Astrocyte (in vitro differentiated cells and primary cell): ENCODE measurements around the gene UTS2B. TPM values are rescaled to one million over a fixed set of nuclear protein-coding genes. Genes with fewer than 3 reads are reported as not detected.
"Not testable (repeated sequence)": the region's sequence is repeated elsewhere in the genome, so short reads cannot be mapped to it uniquely, and the experiment has no call there.

Source experiments
- DNase-seq: peaks from one replicate; pipeline ENCODE4 v3.0.0-alpha.2; 2010; ENCODE audit warnings: low read depth
- FAIRE-seq: peaks from 2 replicates; lab custom pipeline; 2011; peaks lifted over from hg19 to GRCh38; lab: Jason Lieb, UNC
- H2AFZ ChIP-seq: 2 replicates; pipeline ENCODE4 v1.6.0; 2012; ENCODE audit warnings: low read depth, low read length, inconsistent platforms
- H3K27ac ChIP-seq: 2 replicates; pipeline ENCODE4 v1.5.1; 2011; ENCODE audit warnings: low read depth, low read length, inconsistent platforms
- H3K27me3 ChIP-seq: 2 replicates; pipeline ENCODE4 v1.6.0; 2011; ENCODE audit warnings: low read length, inconsistent platforms; ENCODE audit not compliant: insufficient read depth
- H3K36me3 ChIP-seq: 2 replicates; pipeline ENCODE4 v1.5.1; 2011; ENCODE audit warnings: low read length, inconsistent platforms; ENCODE audit not compliant: insufficient read depth
- H3K4me1 ChIP-seq: 2 replicates; pipeline ENCODE4 v1.5.1; 2011; ENCODE audit warnings: low read length, inconsistent platforms; ENCODE audit not compliant: insufficient read depth
- H3K4me2 ChIP-seq: 2 replicates; pipeline ENCODE4 v1.6.0; 2012; ENCODE audit warnings: low read length, inconsistent platforms
- H3K4me3 ChIP-seq: 2 replicates; pipeline ENCODE4 v1.5.1; 2011; ENCODE audit warnings: low read depth, mild to moderate bottlenecking, low read length, inconsistent platforms; ENCODE audit not compliant: insufficient read depth
- H3K79me2 ChIP-seq: 2 replicates; pipeline ENCODE4 v1.6.0; 2012; ENCODE audit warnings: mild to moderate bottlenecking, low read length, inconsistent platforms; ENCODE audit not compliant: insufficient read depth
- H3K9ac ChIP-seq: 2 replicates; pipeline ENCODE4 v1.6.0; 2012; ENCODE audit warnings: mild to moderate bottlenecking, low read length, inconsistent platforms
- H3K9me3 ChIP-seq: 2 replicates; pipeline ENCODE4 v1.5.1; 2012; ENCODE audit warnings: low read depth, mild to moderate bottlenecking, low read length, inconsistent platforms; ENCODE audit not compliant: insufficient read depth
- H4K20me1 ChIP-seq: 2 replicates; pipeline ENCODE4 v1.6.0; 2012; ENCODE audit warnings: low read length, inconsistent platforms; ENCODE audit not compliant: insufficient read depth
- H3K27ac Mint-ChIP-seq: one replicate; pipeline ENCODE4 v1.8.0; 2021; ENCODE audit warnings: mild to moderate bottlenecking, mixed read lengths; ENCODE audit not compliant: unreplicated experiment
- H3K27me3 Mint-ChIP-seq: one replicate; pipeline ENCODE4 v1.8.0; 2021; ENCODE audit warnings: low read depth, mixed read lengths; ENCODE audit not compliant: unreplicated experiment
- H3K36me3 Mint-ChIP-seq: one replicate; pipeline ENCODE4 v1.8.0; 2021; ENCODE audit warnings: low read depth, mixed read lengths; ENCODE audit not compliant: unreplicated experiment
- H3K4me1 Mint-ChIP-seq: one replicate; pipeline ENCODE4 v1.8.0; 2021; ENCODE audit warnings: low read depth, mixed read lengths; ENCODE audit not compliant: unreplicated experiment
- H3K4me3 Mint-ChIP-seq: one replicate; pipeline ENCODE4 v1.8.0; 2021; ENCODE audit warnings: mild to moderate bottlenecking, moderate library complexity, mixed read lengths; ENCODE audit not compliant: unreplicated experiment
- H3K9me3 Mint-ChIP-seq: one replicate; pipeline ENCODE4 v1.8.0; 2021; ENCODE audit warnings: mild to moderate bottlenecking, mixed read lengths; ENCODE audit not compliant: unreplicated experiment
- EZH2 ChIP-seq: IDR thresholded peaks from 2 replicates; pipeline ENCODE4 v1.6.1; 2012; ENCODE audit warnings: mild to moderate bottlenecking, low read length, inconsistent platforms; ENCODE audit not compliant: insufficient read depth
- total RNA-seq: library from RNA; stranded (reverse); gene quantifications from 2 replicates; pipeline ENCODE4 v1.2.1, GENCODE V29; 2021
- TF ChIP-seq, protein P1 (sequence below): IDR thresholded peaks from 2 replicates; pipeline ENCODE4 v1.5.1; 2011; ENCODE audit warnings: low read depth, mild to moderate bottlenecking, inconsistent platforms, low read length, moderate library complexity; ENCODE audit not compliant: insufficient read depth

The UTS2B gene
- total RNA-seq, 1 donor from 2014 or later: 0.75 TPM

DNA sequence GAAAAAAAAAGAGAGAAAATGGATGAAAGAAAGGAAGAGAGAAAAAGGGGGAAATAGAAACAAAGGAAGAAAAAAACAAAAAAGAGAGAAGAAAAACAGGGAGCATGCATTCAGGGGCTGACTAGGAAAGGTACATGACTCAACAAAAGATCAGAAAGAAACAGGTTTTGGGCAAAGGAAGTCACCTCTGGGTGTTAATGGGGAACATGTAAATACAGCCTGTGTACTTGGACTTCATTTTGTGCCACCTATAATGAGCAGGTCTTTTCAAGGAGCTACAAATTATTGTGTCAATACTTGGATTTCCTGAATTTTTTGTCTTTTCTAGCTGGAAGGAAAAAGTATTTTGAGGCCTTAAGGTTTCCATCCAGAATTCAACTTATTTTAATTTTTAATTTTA is 54.6 kb downstream of the UTS2B start:
- no peaks in the 10 kb centered on the region for H3K9me3 ChIP-seq
- TF ChIP-seq, protein P1, sequence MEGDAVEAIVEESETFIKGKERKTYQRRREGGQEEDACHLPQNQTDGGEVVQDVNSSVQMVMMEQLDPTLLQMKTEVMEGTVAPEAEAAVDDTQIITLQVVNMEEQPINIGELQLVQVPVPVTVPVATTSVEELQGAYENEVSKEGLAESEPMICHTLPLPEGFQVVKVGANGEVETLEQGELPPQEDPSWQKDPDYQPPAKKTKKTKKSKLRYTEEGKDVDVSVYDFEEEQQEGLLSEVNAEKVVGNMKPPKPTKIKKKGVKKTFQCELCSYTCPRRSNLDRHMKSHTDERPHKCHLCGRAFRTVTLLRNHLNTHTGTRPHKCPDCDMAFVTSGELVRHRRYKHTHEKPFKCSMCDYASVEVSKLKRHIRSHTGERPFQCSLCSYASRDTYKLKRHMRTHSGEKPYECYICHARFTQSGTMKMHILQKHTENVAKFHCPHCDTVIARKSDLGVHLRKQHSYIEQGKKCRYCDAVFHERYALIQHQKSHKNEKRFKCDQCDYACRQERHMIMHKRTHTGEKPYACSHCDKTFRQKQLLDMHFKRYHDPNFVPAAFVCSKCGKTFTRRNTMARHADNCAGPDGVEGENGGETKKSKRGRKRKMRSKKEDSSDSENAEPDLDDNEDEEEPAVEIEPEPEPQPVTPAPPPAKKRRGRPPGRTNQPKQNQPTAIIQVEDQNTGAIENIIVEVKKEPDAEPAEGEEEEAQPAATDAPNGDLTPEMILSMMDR: no peak
- TF ChIP-seq EZH2: no peak
- no peaks in the 10 kb centered on the region for H3K4me1 Mint-ChIP-seq
- H3K4me1 ChIP-seq: no peaks in the 10 kb centered on the region
- H3K27ac Mint-ChIP-seq: no peak overlapping the region
- H3K27me3 Mint-ChIP-seq: no peaks in the 10 kb centered on the region
- H3K36me3 ChIP-seq: no peaks in the 10 kb centered on the region
- FAIRE-seq (no peak), DNase-seq (no peak)
- H3K4me3 ChIP-seq: no peak overlapping the region
- H4K20me1 ChIP-seq: no peaks in the 10 kb centered on the region
- no peak overlapping the region for H3K4me3 Mint-ChIP-seq
- no peaks in the 10 kb centered on the region for H3K36me3 Mint-ChIP-seq
- no peak overlapping the region for H3K27ac ChIP-seq
- no peaks in the 10 kb centered on the region for H3K27me3 ChIP-seq
- no peak overlapping the region for H2AFZ ChIP-seq
- peaks cover 2% of the 10 kb centered on the region for H3K9me3 Mint-ChIP-seq
- H3K9ac ChIP-seq: no peak overlapping the region
- H3K79me2 ChIP-seq: no peaks in the 10 kb centered on the region
- no peak overlapping the region for H3K4me2 ChIP-seq

DNA sequence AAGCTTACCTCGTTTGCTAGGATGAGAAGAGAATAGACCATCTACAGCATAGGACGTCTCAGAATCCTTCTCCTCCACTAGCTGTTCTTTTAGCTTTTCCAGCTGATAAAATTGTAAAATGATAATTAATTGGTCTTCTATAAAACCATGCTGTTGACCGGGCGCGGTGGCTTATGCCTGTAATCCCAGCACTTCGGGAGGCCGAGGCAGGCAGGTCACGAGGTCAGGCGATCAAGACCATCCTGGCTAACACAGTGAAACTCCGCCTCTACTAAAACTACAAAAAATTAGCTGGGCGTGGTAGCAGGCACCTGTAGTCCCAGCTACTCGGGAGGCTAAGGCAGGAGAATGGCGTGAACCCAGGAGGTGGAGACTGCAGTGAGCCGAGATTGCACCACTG is 55.1 kb downstream of the UTS2B start:
- H3K36me3 ChIP-seq, H3K4me1 Mint-ChIP-seq, H3K27me3 ChIP-seq, H3K27ac Mint-ChIP-seq, H3K9me3 Mint-ChIP-seq, H3K4me3 Mint-ChIP-seq, H3K79me2 ChIP-seq, H3K27me3 Mint-ChIP-seq, FAIRE-seq, H3K27ac ChIP-seq, H3K9ac ChIP-seq, H3K4me2 ChIP-seq, DNase-seq, H3K4me1 ChIP-seq, H3K36me3 Mint-ChIP-seq, H3K4me3 ChIP-seq, H2AFZ ChIP-seq, H3K9me3 ChIP-seq, H4K20me1 ChIP-seq: not testable (repeated sequence)

DNA sequence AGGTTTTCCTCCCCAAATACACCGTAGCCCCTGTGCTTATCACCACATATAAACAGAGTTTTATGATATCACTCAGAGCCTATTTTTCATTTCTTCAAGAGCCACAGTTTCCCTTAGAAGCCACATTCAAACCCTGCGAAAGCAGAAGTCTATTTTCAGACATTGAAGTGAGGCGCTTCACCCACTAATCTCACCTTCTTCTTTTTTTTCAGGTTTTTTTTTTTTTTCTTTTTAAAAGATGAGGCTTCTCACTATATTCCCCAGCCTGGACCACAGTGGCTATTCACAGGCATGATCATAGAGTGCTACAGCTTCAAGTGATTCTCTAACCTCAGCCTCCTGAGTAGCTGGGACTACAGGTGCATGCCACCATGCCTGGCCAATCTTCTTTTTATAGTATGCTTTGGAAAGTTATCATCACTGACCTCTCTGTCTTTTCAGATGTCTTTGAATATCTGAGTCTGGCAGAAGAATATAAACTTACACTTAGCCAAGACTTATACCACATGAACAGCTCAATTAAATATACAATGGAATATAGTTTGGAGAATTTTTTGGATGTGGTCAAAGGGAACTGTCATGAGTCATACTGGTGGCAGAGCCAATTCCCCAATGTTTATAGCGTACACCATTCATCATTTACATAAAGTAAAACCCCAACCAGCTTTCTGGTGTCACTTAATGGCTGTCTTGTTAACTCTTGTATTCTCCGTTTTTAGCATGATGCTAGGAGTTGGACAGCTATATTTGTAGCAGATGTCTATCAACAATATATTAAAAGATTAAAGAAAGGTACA is 60.8 kb downstream of the UTS2B start:
- Histone ChIP-seq H3K36me3 (no peaks in the 10 kb centered on the region), H3K9me3 (no peaks in the 10 kb centered on the region), H3K79me2 (no peaks in the 10 kb centered on the region), H3K4me1 (no peaks in the 10 kb centered on the region), H3K4me2 (no peak overlapping the region), H3K4me3 (no peak overlapping the region), H3K27me3 (no peaks in the 10 kb centered on the region), H3K9ac (no peak overlapping the region), H3K27ac (no peak overlapping the region), H2AFZ (no peak overlapping the region), H4K20me1 (no peaks in the 10 kb centered on the region)
- FAIRE-seq (no peak), DNase-seq (peak; percentile 67)
- Mint-ChIP-seq H3K4me1 (no peaks in the 10 kb centered on the region), H3K36me3 (no peaks in the 10 kb centered on the region), H3K27ac (no peak overlapping the region), H3K27me3 (no peaks in the 10 kb centered on the region), H3K9me3 (peaks cover 8% of the 10 kb centered on the region), H3K4me3 (no peak overlapping the region)
- TF ChIP-seq, protein P1: no peak
- no peak for TF ChIP-seq EZH2
